GM11168 (cell line): Measurements from ENCODE around the gene CD247.

Source experiments
- in situ Hi-C: fragments of 300-500 bp; cut with MboI; formaldehyde crosslinking; loops from one replicate; pipeline ENCODE4 v1.12.0; 2022; ENCODE audit warnings: low sequenced_read_pairs; ENCODE audit not compliant: unreplicated experiment

The CD247 gene

GRCh38 chr1:167467752-167468151, 50.6 kb downstream of the CD247 start:
- in situ Hi-C loops = no loop called here

GRCh38 chr1:167467126-167467710, 51.1 kb downstream of the CD247 start:
- in situ Hi-C loops = no loop called here

DNA sequence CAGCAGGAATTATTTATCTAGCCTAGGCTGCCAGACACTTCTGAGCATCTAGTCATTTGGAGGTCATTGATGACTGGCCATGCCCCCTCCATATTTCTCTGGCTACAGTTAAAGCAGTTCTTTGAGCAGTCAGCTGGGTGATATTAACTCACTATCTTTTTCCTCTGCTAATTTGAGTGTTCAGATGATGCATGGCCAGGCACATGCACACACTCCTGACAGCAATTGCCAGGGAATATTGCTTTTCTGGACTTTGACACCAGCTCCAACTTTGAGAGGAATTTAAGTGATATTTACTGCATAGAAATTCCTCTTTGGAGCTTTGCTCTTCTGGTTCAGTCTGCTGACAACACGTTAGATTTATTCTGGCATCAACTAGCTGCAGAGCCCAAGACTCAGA, 52.6 kb downstream of the CD247 start:
- in situ Hi-C loops = no loop called here

- in situ Hi-C loops = no loop called here
Observed at GRCh38 chr1:167465018-167465417, 53.3 kb downstream of the CD247 start.

DNA sequence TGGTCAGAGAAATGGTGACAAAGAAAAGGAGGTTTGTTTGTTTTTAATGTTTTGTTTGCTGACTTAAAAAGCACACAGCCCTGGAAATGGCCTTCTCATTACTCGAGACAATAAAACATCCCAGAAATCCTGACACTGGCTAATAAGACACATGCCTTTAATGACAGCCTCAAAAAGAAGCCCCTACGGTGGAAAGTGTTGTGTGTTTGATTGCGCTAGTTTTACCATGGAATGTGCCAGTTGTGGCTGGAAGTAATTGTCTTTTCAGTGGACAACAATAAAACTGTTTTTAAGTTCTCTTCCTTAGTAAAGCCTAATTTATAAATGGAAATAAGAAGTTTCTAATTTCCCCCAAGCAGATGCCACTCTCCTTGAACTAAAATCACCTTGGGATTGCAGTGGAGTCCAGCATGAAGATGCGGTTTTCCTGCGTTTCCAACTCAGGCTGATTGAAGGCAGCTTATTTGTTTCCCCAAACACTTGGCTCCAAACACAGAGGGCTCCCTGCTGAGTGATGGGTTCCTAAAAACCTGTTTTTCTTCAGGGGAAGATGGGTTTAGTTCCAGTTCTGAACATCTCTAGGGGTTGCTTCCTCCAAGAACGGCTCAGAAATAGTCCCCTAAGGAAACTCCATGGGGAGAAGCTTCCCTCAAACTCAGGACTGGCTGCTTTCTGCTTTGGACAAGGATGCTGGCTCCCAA, 54.3 kb downstream of the CD247 start:
- in situ Hi-C loops = no loop called here

GRCh38 chr1:167463080-167463479, 55.2 kb downstream of the CD247 start:
- in situ Hi-C loops = no loop called here

- in situ Hi-C loops = no loop called here
Observed at GRCh38 chr1:167462341-167462740, 56.0 kb downstream of the CD247 start.

GRCh38 chr1:167460836-167461235, 57.5 kb downstream of the CD247 start:
- in situ Hi-C loops = no loop called here

- in situ Hi-C loops = no loop called here
Observed at GRCh38 chr1:167457936-167458584, 60.3 kb downstream of the CD247 start.

GRCh38 chr1:167456926-167457325, 61.4 kb downstream of the CD247 start:
- in situ Hi-C loops = no loop called here

GRCh38 chr1:167456524-167456923, 61.8 kb downstream of the CD247 start:
- in situ Hi-C loops = no loop called here

DNA sequence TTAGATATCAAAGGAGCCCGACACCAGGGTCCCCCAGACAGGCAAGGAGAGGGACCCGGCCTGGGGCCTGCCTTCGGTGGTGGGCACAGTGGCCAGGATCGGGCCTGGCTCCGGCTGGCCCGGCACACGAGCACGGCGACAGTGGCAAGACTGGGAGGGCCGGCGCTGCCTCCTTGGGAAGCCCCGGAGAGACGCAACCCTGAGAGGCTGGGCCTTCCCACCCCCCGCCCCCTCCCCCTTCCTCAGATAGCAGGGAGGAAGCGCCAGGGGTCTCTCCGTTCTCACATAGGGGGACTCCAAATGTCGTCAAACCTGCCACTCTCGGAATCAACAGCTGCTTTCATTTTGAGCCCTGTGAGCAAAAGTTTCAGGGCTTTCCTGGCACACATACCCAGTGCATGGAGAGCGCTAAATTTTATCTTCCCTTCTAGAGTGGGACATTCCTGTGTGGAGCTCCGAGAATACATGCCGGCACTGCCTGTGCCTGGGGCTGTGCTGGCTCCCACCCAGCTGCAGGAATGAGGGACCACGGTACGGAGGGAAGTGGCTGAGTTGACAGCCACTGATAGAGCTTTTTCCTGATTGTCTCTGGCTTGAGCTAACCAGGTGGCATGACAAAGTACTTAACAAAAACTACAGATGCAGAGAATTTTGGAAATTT, 62.4 kb downstream of the CD247 start:
- in situ Hi-C loops = no loop called here

- in situ Hi-C loops = no loop called here
Observed at GRCh38 chr1:167454894-167455785, 63.2 kb downstream of the CD247 start.

DNA sequence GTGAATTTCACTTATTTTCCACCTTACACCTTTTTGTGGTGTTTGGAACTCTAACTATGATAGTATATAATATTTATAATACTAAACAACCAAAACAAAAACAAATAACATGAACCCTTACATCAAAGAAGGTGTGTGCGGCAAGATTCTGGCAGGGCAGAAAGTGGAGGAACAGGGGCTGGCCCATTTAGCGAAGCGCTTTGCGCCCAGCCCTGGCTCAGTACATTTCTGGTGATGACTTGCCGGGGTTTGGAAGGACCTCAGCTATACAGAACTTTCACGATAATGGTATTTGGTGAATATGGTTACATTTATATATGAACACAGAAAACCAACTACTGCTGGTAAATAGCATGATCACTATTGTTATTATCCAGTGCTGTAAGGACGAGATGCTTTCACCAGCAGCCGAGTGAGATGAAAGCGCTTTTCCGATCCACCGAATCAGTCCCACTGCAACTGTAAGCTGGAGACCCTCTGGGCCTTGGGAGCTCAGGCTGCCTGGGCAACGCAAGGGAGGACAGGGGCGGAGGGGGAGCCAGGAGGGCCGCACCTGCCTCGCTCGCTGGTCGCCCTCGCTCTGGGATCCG, 63.9 kb downstream of the CD247 start:
- in situ Hi-C loops = no loop called here

DNA sequence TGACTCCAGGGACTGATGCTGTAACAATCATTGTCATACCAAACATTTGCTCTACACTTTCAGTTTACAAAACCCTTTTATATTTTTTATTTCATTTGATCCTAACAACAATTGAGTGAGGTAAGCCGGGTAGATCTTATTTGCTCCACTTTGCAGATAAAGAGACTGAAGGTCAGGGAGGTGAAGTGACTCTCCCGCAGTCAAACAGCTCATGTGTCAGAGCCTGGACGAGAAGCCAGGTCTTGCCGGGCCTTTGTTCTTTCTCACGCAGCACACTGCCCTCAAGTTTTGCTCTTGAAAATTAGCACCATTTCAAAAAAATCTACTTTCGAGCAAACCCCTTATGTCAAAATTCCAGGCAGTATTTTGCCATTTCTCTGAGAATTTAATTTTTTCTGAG, 65.2 kb downstream of the CD247 start:
- in situ Hi-C loops = no loop called here

- in situ Hi-C loops = no loop called here
Observed at GRCh38 chr1:167452483-167452882, 65.8 kb downstream of the CD247 start.

- in situ Hi-C loops = no loop called here
Observed at GRCh38 chr1:167450843-167451242, 67.5 kb downstream of the CD247 start.

- in situ Hi-C loops = loop anchor here (25.0 kb wide), 1 partner anchor 535 kb away; no protein-coding TSS in a partner anchor
Observed at GRCh38 chr1:167447521-167448136, 70.7 kb downstream of the CD247 start.

DNA sequence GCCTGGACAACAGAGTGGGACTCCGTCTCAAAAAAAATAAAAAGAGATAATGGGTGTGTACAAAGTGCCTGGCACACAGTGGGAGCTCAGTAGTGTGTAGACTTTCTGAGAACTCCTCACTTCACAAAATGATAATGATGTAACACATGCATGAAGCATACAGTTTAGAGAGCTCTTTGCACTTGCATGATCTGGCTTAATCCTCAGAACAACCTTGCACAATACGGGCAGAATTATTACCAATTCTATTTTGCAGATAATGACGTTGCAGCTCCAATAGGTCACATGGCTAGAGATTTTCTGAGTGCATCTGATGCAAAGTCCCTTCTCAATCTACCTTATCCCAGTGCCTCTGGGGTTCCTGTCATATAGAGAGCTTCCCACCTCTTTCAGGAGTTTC, 71.4 kb downstream of the CD247 start:
- in situ Hi-C loops = loop anchor here (25.0 kb wide), 1 partner anchor 535 kb away; no protein-coding TSS in a partner anchor
